Measurements from ENCODE around the gene ID1. TPM values are rescaled to one million over a fixed set of nuclear protein-coding genes. Genes with fewer than 3 reads are reported as not detected.

The ID1 gene
- total and polyA plus RNA-seq, 9 donors: 26.0 to 353 (median 64.2) TPM

DNA sequence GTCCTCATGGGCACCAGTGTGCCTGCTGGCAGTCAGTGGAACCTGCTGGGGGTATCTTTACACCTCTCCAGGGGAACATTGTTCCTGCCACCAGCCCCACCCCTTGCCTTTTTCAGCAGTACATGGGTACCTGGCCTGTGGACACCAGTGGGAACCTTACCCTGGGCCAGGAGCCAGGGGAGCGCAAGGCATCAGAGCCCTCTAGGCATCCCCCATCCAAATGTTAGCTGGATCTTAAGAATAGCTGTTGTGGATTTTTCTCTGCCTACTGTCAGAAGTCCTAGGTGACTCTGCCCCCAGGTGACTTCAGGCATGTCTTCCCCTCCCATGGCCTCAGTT lies 38.8 kb upstream of the ID1 start:
- Histone ChIP-seq H3K36me3 (no peaks in the 10 kb centered on the region), H3K4me1 (ENCODE audit: insufficient read depth) (peaks cover 2% of the 10 kb centered on the region), H3K27ac (no peak overlapping the region), H3K27me3 (no peaks in the 10 kb centered on the region), H3K4me3 (no peak overlapping the region), H3K9me3 (no peaks in the 10 kb centered on the region)
- 87 to 100% (median 90%) methylated on average over 1 of the region's 1 CpG for WGBS, 3 donors
- no peak for TF ChIP-seq EP300 (IDR thresholded peaks at IDR 0.05)
- TF ChIP-seq, protein P1, sequence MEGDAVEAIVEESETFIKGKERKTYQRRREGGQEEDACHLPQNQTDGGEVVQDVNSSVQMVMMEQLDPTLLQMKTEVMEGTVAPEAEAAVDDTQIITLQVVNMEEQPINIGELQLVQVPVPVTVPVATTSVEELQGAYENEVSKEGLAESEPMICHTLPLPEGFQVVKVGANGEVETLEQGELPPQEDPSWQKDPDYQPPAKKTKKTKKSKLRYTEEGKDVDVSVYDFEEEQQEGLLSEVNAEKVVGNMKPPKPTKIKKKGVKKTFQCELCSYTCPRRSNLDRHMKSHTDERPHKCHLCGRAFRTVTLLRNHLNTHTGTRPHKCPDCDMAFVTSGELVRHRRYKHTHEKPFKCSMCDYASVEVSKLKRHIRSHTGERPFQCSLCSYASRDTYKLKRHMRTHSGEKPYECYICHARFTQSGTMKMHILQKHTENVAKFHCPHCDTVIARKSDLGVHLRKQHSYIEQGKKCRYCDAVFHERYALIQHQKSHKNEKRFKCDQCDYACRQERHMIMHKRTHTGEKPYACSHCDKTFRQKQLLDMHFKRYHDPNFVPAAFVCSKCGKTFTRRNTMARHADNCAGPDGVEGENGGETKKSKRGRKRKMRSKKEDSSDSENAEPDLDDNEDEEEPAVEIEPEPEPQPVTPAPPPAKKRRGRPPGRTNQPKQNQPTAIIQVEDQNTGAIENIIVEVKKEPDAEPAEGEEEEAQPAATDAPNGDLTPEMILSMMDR (IDR thresholded peaks at IDR 0.05): no peak
- no peak for TF ChIP-seq POLR2A (IDR thresholded peaks at IDR 0.05)
- no peak for DNase-seq
- intact Hi-C loops (cut with DNase I): loop anchor here in 2 of 4 donors (2.0 to 10.0 kb wide), 2 partner anchors 45 to 149 kb away; no protein-coding TSS in a partner anchor

DNA sequence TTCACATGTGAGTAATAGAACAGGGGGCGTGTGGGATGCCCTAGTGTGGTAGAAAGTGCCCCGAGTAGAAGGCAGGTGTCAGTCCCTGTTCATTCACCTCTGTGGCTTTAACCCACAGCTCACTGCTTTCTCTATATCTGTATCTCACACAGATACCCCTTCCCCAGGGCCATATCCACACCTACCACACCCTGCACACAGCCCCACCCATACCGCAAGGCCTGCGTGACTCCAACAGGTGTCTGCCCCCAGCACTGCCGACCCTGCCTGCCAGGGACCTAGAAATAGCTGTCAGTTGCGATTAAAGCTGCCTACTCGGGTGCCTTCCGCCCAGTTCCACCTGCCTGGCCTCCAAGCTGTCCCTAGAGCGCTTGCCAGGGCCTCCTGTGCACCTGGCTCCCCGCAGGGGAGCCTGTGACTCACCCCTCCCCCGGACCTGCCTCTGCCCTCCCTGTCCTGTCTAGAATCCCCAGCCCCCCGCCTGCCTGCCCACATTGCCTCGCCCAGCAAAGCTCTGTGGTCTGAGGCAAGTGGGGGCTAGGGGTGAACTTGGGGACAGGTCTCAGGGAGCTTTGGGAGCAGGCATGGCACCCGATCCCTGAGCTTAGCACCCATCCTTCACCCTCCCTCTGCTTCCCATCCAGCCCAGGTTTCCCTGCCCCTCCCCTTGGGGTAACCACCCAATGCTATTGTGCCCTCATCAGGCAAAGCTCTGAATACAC lies 38.3 kb upstream of the ID1 start:
- Histone ChIP-seq H3K27me3 (no peaks in the 10 kb centered on the region), H3K36me3 (no peaks in the 10 kb centered on the region), H3K9me3 (no peaks in the 10 kb centered on the region), H3K4me3 (no peak overlapping the region), H3K4me1 (ENCODE audit: insufficient read depth) (peaks cover 2% of the 10 kb centered on the region), H3K27ac (no peak overlapping the region)
- intact Hi-C loops (cut with DNase I): loop anchor here in 2 of 4 donors (2.0 to 10.0 kb wide), 2 partner anchors 44 to 148 kb away; no protein-coding TSS in a partner anchor
- 74 to 80% (median 80%) methylated on average over 14 of the region's 14 CpGs for WGBS, 3 donors
- TF ChIP-seq POLR2A (IDR thresholded peaks at IDR 0.05): no peak
- TF ChIP-seq, protein P1 (IDR thresholded peaks at IDR 0.05): no peak
- no peak for TF ChIP-seq EP300 (IDR thresholded peaks at IDR 0.05)
- no peak for DNase-seq

DNA sequence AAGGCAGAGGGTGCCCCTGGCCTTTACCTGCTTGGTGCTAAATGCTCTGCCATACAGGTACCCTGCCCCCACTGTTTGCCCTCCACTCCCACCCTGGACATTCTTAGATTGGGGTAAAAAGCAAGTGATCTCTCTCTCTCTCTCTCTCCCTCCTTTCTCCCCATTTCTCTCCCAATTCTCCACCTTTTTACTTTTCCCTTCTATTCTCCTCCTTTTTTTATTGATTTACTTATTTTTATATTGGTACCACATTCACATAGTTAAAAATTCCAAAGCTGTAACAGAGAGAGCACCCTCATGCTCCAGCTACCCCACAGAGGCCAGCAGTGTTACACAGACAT lies 37.7 kb upstream of the ID1 start:
- Histone ChIP-seq H3K9me3 (no peaks in the 10 kb centered on the region), H3K27me3 (no peaks in the 10 kb centered on the region), H3K4me1 (ENCODE audit: insufficient read depth) (peaks cover 3% of the 10 kb centered on the region), H3K4me3 (no peak overlapping the region), H3K27ac (no peak overlapping the region), H3K36me3 (no peaks in the 10 kb centered on the region)
- no peak for DNase-seq
- intact Hi-C loops (cut with DNase I): loop anchor here in 2 of 4 donors (2.0 to 10.0 kb wide), 2 partner anchors 43 to 147 kb away; no protein-coding TSS in a partner anchor
- no peak for TF ChIP-seq EP300 (IDR thresholded peaks at IDR 0.05)
- TF ChIP-seq POLR2A (IDR thresholded peaks at IDR 0.05): no peak
- TF ChIP-seq, protein P1 (IDR thresholded peaks at IDR 0.05): no peak

DNA sequence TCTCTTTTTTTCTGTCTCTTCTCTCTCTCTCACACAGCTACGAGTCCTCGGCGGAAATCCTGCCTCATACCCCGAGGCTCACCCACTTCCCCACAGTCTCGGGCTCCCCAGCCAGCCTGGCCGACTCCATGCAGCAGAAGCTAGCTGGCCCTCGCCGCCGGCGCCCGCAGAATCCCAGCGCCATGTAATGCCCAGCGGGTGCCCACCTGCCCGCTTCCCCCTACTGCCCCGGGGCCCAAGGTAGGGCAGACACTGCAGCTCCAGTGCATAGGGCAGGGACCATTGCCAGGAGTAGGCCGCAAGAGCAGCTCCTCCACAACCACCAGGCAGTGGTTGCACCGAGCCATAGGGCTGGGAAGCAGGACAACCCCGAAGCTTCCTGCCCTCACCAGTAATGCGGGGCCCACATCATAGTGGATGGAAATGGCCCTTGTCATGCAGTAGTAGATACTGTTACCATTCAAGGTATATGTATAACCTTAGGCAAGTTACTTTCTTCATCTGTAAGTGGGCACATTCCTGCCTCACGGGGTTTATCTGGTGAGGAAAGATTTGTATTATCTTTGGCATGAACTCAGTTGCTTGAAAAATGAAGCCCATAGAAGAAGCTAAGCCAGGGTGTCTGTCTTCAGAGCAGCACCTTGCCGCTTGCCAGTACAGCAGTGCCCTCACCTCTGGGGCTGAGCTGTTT lies 36.9 kb upstream of the ID1 start:
- no peak overlapping the region for H3K4me3 ChIP-seq
- H3K27ac ChIP-seq: no peak overlapping the region
- no peaks in the 10 kb centered on the region for H3K9me3 ChIP-seq
- no peaks in the 10 kb centered on the region for H3K27me3 ChIP-seq
- TF ChIP-seq, protein P1 (IDR thresholded peaks at IDR 0.05): no peak
- TF ChIP-seq POLR2A (IDR thresholded peaks at IDR 0.05) (no peak), EP300 (IDR thresholded peaks at IDR 0.05) (no peak)
- no peak for DNase-seq
- 71 to 78% (median 73%) methylated on average over 21 of the region's 21 CpGs for WGBS, 3 donors
- intact Hi-C loops (cut with DNase I): loop anchor here in 1 of 4 donors (2.0 to 10.0 kb wide), 2 partner anchors 45 to 147 kb away; no protein-coding TSS in a partner anchor
- peaks cover 3% of the 10 kb centered on the region for H3K4me1 ChIP-seq (ENCODE audit: insufficient read depth)
- no peaks in the 10 kb centered on the region for H3K36me3 ChIP-seq
